ENCODE data around the gene UNCX.

Gene UNCX

GRCh38 chr7:1244700-1245523 is 12.2 kb downstream of the UNCX start:
- DNase-seq, result no peak

GRCh38 chr7:1245524-1246050 is 12.9 kb downstream of the UNCX start:
- no peak for DNase-seq

GRCh38 chr7:1246160-1246870 is 13.6 kb downstream of the UNCX start:
- DNase-seq, result no peak

- no peak for DNase-seq
These were observed 14.3 kb downstream of the UNCX start for GRCh38 chr7:1246871-1247526.

GRCh38 chr7:1247527-1248041 is 14.9 kb downstream of the UNCX start:
- DNase-seq, result no peak

- DNase-seq, result no peak
These were observed 15.7 kb downstream of the UNCX start for GRCh38 chr7:1248143-1248915.

GRCh38 chr7:1248916-1249581 is 16.4 kb downstream of the UNCX start:
- no peak for DNase-seq

GRCh38 chr7:1249731-1250130 is 17.1 kb downstream of the UNCX start:
- no peak for DNase-seq

- DNase-seq, result no peak
These were observed 18.2 kb downstream of the UNCX start for GRCh38 chr7:1250901-1251300.

- no peak for DNase-seq
These were observed 19.3 kb downstream of the UNCX start for GRCh38 chr7:1251796-1252539.

- no peak for DNase-seq
These were observed 19.9 kb downstream of the UNCX start for GRCh38 chr7:1252540-1253090.

- DNase-seq, result no peak
These were observed 21.1 kb downstream of the UNCX start for GRCh38 chr7:1253681-1254181.

GRCh38 chr7:1254281-1255079 is 21.8 kb downstream of the UNCX start:
- DNase-seq, result no peak

GRCh38 chr7:1255080-1255816 is 22.6 kb downstream of the UNCX start:
- no peak for DNase-seq

GRCh38 chr7:1255817-1256340 is 23.2 kb downstream of the UNCX start:
- DNase-seq, result no peak

- no peak for DNase-seq
These were observed 23.9 kb downstream of the UNCX start for GRCh38 chr7:1256621-1257020.

GRCh38 chr7:1257221-1257620 is 24.5 kb downstream of the UNCX start:
- no peak for DNase-seq

- DNase-seq, result no peak
These were observed 25.2 kb downstream of the UNCX start for GRCh38 chr7:1257863-1258262.
